HepG2 (cell line): ENCODE results near the gene TLE7. TPM values are rescaled to one million over a fixed set of nuclear protein-coding genes. Genes with fewer than 3 reads are reported as not detected.

ENCODE experiments used
- ATAC-seq: fragments of 200-7000 bp; cut with Tn5 transposase; 3 replicates; pipeline ENCODE4 v1.9.1; 2020; ENCODE audit warnings: mild to moderate bottlenecking, moderate library complexity
- BruUV-seq: library from RNA; stranded (reverse); fragments of 400-500 nt; replicated peaks from 2 replicates; lab custom pipeline; 2021; lab: Mats Ljungman, UMichigan
- CTCF ChIA-PET: fragments of 300-600 bp; formaldehyde crosslinking; extraction: SDS; loops from one replicate; lab custom pipeline; 2021; ENCODE audit warnings: low total read pairs, inconsistent platforms, low intra/inter-chr PET ratio; lab: Yijun Ruan, JAX
- POLR2A ChIA-PET: fragments of 350-600 bp; sonication (Branson Sonifier 250); formaldehyde crosslinking; loops from one replicate; lab custom pipeline; 2020; ENCODE audit warnings: antibody characterized with exemption, inconsistent platforms; lab: Yijun Ruan, JAX
- DNase-seq: peaks from one replicate; pipeline ENCODE4 v3.0.0-alpha.2; 2015; ENCODE audit warnings: low spot score
- FAIRE-seq: peaks from 3 replicates; lab custom pipeline; 2011; peaks lifted over from hg19 to GRCh38; lab: Jason Lieb, UNC
- H2AFZ ChIP-seq: one replicate; pipeline ENCODE4 v1.6.1; 2011; ENCODE audit warnings: low read length, inconsistent platforms
- H3K27ac ChIP-seq: fragments of 300-600 bp; 3 replicates; pipeline ENCODE4 v1.8.0; 2011; ENCODE audit warnings: mixed run types, mild to moderate bottlenecking, mixed read lengths, low read length, inconsistent platforms; ENCODE audit not compliant: insufficient read depth; ENCODE audit errors: extremely low read length
- H3K27me3 ChIP-seq, 2 experiments: fragments of 200-600 bp in 1 of 2; 2 replicates in 1 of 2; 3 replicates in 1 of 2; pipeline versions ENCODE4 v1.6.0 to v1.8.0; 2011; ENCODE audit warnings: low read length in 2 of 2, mild to moderate bottlenecking in 2 of 2, moderate library complexity in 2 of 2, inconsistent platforms in 1 of 2; ENCODE audit not compliant: insufficient read depth in 2 of 2, control insufficient read depth in 1 of 2
- H3K36me3 ChIP-seq, 2 experiments: fragments of 200-600 bp in 1 of 2; replicated peaks in 1 of 2; 2 replicates in 1 of 2; 3 replicates in 1 of 2; pipeline versions ENCODE4 v1.5.1 to v1.8.0; 2011; ENCODE audit warnings: low read length in 2 of 2, inconsistent platforms in 1 of 2; ENCODE audit not compliant: insufficient read depth in 2 of 2, control insufficient read depth in 1 of 2
- H3K4me1 ChIP-seq: 2 replicates; pipeline ENCODE4 v1.5.1; 2012; ENCODE audit warnings: low read length, inconsistent platforms; ENCODE audit not compliant: insufficient read depth
- H3K4me2 ChIP-seq: 2 replicates; pipeline ENCODE4 v1.6.0; 2011; ENCODE audit warnings: low read depth, low read length, inconsistent platforms
- H3K4me3 ChIP-seq, 3 experiments: fragments of 200-600 bp in 1 of 3; sonication (generic), shearing (Covaris generic) in 1 of 3; replicated peaks in 1 of 3; 2 replicates each; pipeline ENCODE4 v1.5.1; 2011 to 2016; ENCODE audit warnings: low read length in 3 of 3, inconsistent platforms in 2 of 3, low read depth in 2 of 3, mild to moderate bottlenecking in 2 of 3, control low read depth in 1 of 3, mixed read lengths in 1 of 3; ENCODE audit not compliant: insufficient read depth in 1 of 3
- H3K79me2 ChIP-seq: one replicate; pipeline ENCODE4 v1.6.1; 2011; ENCODE audit warnings: low read length, inconsistent platforms; ENCODE audit not compliant: insufficient read depth
- H3K9ac ChIP-seq: 2 replicates; pipeline ENCODE4 v1.6.0; 2011; ENCODE audit warnings: mild to moderate bottlenecking, low read depth, low read length, inconsistent platforms; ENCODE audit not compliant: insufficient read depth
- H3K9me3 ChIP-seq: 2 replicates; pipeline ENCODE4 v1.5.1; 2012; ENCODE audit warnings: mild to moderate bottlenecking, low read length
- H4K20me1 ChIP-seq: 2 replicates; pipeline ENCODE4 v1.6.0; 2011; ENCODE audit warnings: inconsistent platforms, mild to moderate bottlenecking, low read length, moderate library complexity; ENCODE audit not compliant: insufficient read depth
- BRF2 ChIP-seq: sonication (generic); formaldehyde crosslinking; IDR thresholded peaks from 2 replicates; pipeline ENCODE4 v1.8.1; 2022; ENCODE audit warnings: mild to moderate bottlenecking, missing genetic modification reagents
- CBX1 ChIP-seq: IDR thresholded peaks from one replicate; pipeline ENCODE4 v1.6.1; 2016; ENCODE audit warnings: antibody characterized with exemption, low read depth
- CENPT ChIP-seq: sonication (generic); formaldehyde crosslinking; IDR thresholded peaks from 2 replicates; pipeline ENCODE4 v1.8.0; 2022; ENCODE audit warnings: low read depth, mild to moderate bottlenecking, moderate library complexity, missing genetic modification reagents
- HNRNPH1 ChIP-seq: fragments of 200-400 bp; formaldehyde crosslinking; optimal IDR thresholded peaks from 2 replicates; pipeline ENCODE3; 2017; ENCODE audit warnings: mild to moderate bottlenecking, low read depth, low read length
- MIXL1 ChIP-seq: IDR thresholded peaks from 2 replicates; pipeline ENCODE4 v1.6.1; 2016
- RNF2 ChIP-seq: fragments of 450-650 bp; conservative IDR thresholded peaks from 2 replicates; pipeline ENCODE4 v1.6.1; 2016; ENCODE audit warnings: low read depth
- SMC3 ChIP-seq: IDR thresholded peaks from 2 replicates; pipeline ENCODE4 v1.6.1; 2011; ENCODE audit warnings: low read length, improper control_type of control experiment
- TFDP2 ChIP-seq: sonication (generic); formaldehyde crosslinking; IDR thresholded peaks from 2 replicates; pipeline ENCODE4 v1.4.0; 2020; ENCODE audit warnings: missing genetic modification reagents
- ZBTB10 ChIP-seq: sonication (generic); formaldehyde crosslinking; IDR thresholded peaks from 2 replicates; pipeline ENCODE4 v1.4.0; 2020; ENCODE audit warnings: missing genetic modification reagents, borderline replicate concordance
- ZBTB4 ChIP-seq: sonication (generic); formaldehyde crosslinking; IDR thresholded peaks from 2 replicates; pipeline ENCODE4 v1.4.0; 2020; ENCODE audit warnings: missing genetic modification reagents, mild to moderate bottlenecking, borderline replicate concordance
- ZBTB7A ChIP-seq: sonication (generic); formaldehyde crosslinking; IDR thresholded peaks from 2 replicates; pipeline ENCODE4 v1.8.0; 2022; ENCODE audit warnings: mild to moderate bottlenecking, missing genetic modification reagents
- ZFP41 ChIP-seq: sonication (generic); formaldehyde crosslinking; IDR thresholded peaks from 2 replicates; pipeline ENCODE4 v1.4.0; 2020; ENCODE audit warnings: mild to moderate bottlenecking, missing genetic modification reagents, borderline replicate concordance
- ZMAT3 ChIP-seq: sonication (generic); formaldehyde crosslinking; conservative IDR thresholded peaks from 2 replicates; pipeline ENCODE4 v1.7.0; 2021; ENCODE audit warnings: missing genetic modification reagents
- ZNF230 ChIP-seq: sonication (generic); formaldehyde crosslinking; IDR thresholded peaks from 2 replicates; pipeline ENCODE4 v1.4.0; 2020; ENCODE audit warnings: mild to moderate bottlenecking, missing genetic modification reagents
- ZNF557 ChIP-seq: sonication (generic); formaldehyde crosslinking; IDR thresholded peaks from 2 replicates; pipeline ENCODE4 v1.4.0; 2020; ENCODE audit warnings: missing genetic modification reagents
- ZNF607 ChIP-seq: sonication (generic); formaldehyde crosslinking; IDR thresholded peaks from 2 replicates; pipeline ENCODE4 v1.5.1; 2020; ENCODE audit warnings: missing genetic modification reagents, mild to moderate bottlenecking, borderline replicate concordance
- ZNF615 ChIP-seq: sonication (generic); formaldehyde crosslinking; IDR thresholded peaks from 2 replicates; pipeline ENCODE4 v1.5.0; 2020; ENCODE audit warnings: mild to moderate bottlenecking, missing genetic modification reagents, borderline replicate concordance
- WGBS: methylation state at CpG from one replicate; pipeline ENCODE4 v1.1.6; 2017; ENCODE audit warnings: low lambda C conversion rate; 5-methylcytosine and 5-hydroxymethylcytosine counted together
- in situ Hi-C: cut with HindIII; loops from 2 replicates; pipeline ENCODE4 v1.10.0; 2017; ENCODE audit warnings: low pct_unique_long_range_greater_than_20kb; ENCODE audit not compliant: extremely low pct_ligation_motif_present
- intact Hi-C: fragments of 100-400 bp; cut with micrococcal nuclease; formaldehyde crosslinking; loops from one replicate; pipeline ENCODE4 v1.10.0; 2022; ENCODE audit not compliant: unreplicated experiment
- polyA plus RNA-seq, 8 experiments: library from polyadenylated mRNA; depleted of rRNA in 3 of 8; stranded (reverse) in 7 of 8; unstranded in 1 of 8; fragments of >200 nt; fragmentation: Illumina TruSeq in 4 of 8; extraction: Trizol in 4 of 8; gene quantifications; 2 replicates each; pipeline versions ENCODE4 v1.2.1 to v1.2.3, GENCODE V29; 2011 to 2016; ENCODE audit warnings: low read depth in 4 of 8, missing spikeins in 1 of 8, mixed read lengths in 1 of 8; ENCODE audit not compliant: insufficient read depth in 1 of 8
- total RNA-seq, 5 experiments: library from RNA; depleted of rRNA; stranded (reverse); fragments of >200 nt; fragmentation: Illumina TruSeq; extraction: Trizol; gene quantifications; 2 replicates each; pipeline ENCODE4 v1.2.3, GENCODE V29; 2016; ENCODE audit warnings: low read depth in 1 of 5

The TLE7 gene
- total and polyA plus RNA-seq, 2 of the 13 experiments (the other 11 are each of a cell fraction or from before 2014, with no cell fraction given) = not detected

- TF ChIP-seq ZBTB7A (CRISPR knock-in tag) (no peak), ZMAT3 (CRISPR knock-in tag) (no peak)
These were observed 31.1 kb upstream of the TLE7 start (continued) for GRCh38 chr16:71472931-71473330.

- no peak for FAIRE-seq
- ATAC-seq = no peak
- CTCF ChIA-PET = no interaction called here
- POLR2A ChIA-PET = no interaction called here
- Histone ChIP-seq H3K9ac (no peak overlapping the region), H3K27me3 (no peaks in the 10 kb centered on the region), H3K36me3 (peaks cover 2 to 11% of the 10 kb centered on the region in 2 experiments; a peak in 3 of 5 replicates), H3K9me3 (no peaks in the 10 kb centered on the region), H3K79me2 (no peaks in the 10 kb centered on the region), H3K27ac (no peak overlapping the region), H2AFZ (no peak overlapping the region), H3K4me1 (no peaks in the 10 kb centered on the region), H3K4me2 (no peak overlapping the region), H3K4me3 (no peak overlapping the region), H4K20me1 (no peaks in the 10 kb centered on the region)
- 43% methylated on average over 2 of the region's 2 CpGs for WGBS
- in situ Hi-C loops = no loop called here
- intact Hi-C loops = no loop called here
- DNase-seq = no peak
- no TSS peak for BruUV-seq
- no peak for TF ChIP-seq RNF2
- TF ChIP-seq ZNF230 (CRISPR knock-in tag) = no peak
- TF ChIP-seq CENPT (CRISPR knock-in tag) = no peak
- TF ChIP-seq ZFP41 (CRISPR knock-in tag) = no peak
- TF ChIP-seq SMC3 = no peak
- no peak for TF ChIP-seq TFDP2 (CRISPR knock-in tag)
- no peak for TF ChIP-seq HNRNPH1
- TF ChIP-seq BRF2 (CRISPR knock-in tag) = no peak
- no peak for TF ChIP-seq ZBTB4 (CRISPR knock-in tag)
- TF ChIP-seq MIXL1 (CRISPR knock-in tag) = no peak
- no peak for TF ChIP-seq ZBTB10 (CRISPR knock-in tag)
- TF ChIP-seq ZNF607 = no peak
- no peak for TF ChIP-seq ZNF557 (CRISPR knock-in tag)
- TF ChIP-seq ZNF615 = no peak
- TF ChIP-seq CBX1 = no peak
These were observed 30.2 kb upstream of the TLE7 start for GRCh38 chr16:71472051-71472450.
